GM19452 (cell line): ENCODE measurements around the gene INPP4B.

Source experiments
- ATAC-seq: cut with Tn5 transposase; IDR thresholded peaks from one replicate; pipeline ENCODE4 v1.9.1; 2021; ENCODE audit not compliant: unreplicated experiment

INPP4B gene

GRCh38 chr4:142485452-142485851 is 360.6 kb downstream of the INPP4B start:
- ATAC-seq, result no peak

- ATAC-seq, result no peak
These were observed 365.9 kb downstream of the INPP4B start for GRCh38 chr4:142480244-142480643.

GRCh38 chr4:142475663-142476062 is 370.4 kb downstream of the INPP4B start:
- ATAC-seq, result no peak

GRCh38 chr4:142474398-142475087 is 371.6 kb downstream of the INPP4B start:
- ATAC-seq, result no peak

- no peak for ATAC-seq
These were observed 372.2 kb downstream of the INPP4B start for GRCh38 chr4:142473960-142474338.

- no peak for ATAC-seq
These were observed 372.7 kb downstream of the INPP4B start for GRCh38 chr4:142473218-142473959.

- no peak for ATAC-seq
These were observed 379.0 kb downstream of the INPP4B start for GRCh38 chr4:142467088-142467487.

- ATAC-seq, result no peak
These were observed 380.6 kb downstream of the INPP4B start for GRCh38 chr4:142465526-142465925.

- no peak for ATAC-seq
These were observed 382.9 kb downstream of the INPP4B start for GRCh38 chr4:142463206-142463605.

GRCh38 chr4:142452161-142452855 is 393.8 kb downstream of the INPP4B start:
- no peak for ATAC-seq

- no peak for ATAC-seq
These were observed 396.2 kb downstream of the INPP4B start for GRCh38 chr4:142449771-142450373.

- no peak for ATAC-seq
These were observed 399.1 kb downstream of the INPP4B start for GRCh38 chr4:142447009-142447408.

- no peak for ATAC-seq
These were observed 402.6 kb downstream of the INPP4B start for GRCh38 chr4:142443469-142443868.

- no peak for ATAC-seq
These were observed 406.0 kb downstream of the INPP4B start for GRCh38 chr4:142440093-142440492.

GRCh38 chr4:142435599-142436235 is 410.4 kb downstream of the INPP4B start:
- ATAC-seq, result no peak

GRCh38 chr4:142434519-142435224 is 411.4 kb downstream of the INPP4B start:
- ATAC-seq, result no peak

GRCh38 chr4:142428715-142429114 is 417.4 kb downstream of the INPP4B start:
- ATAC-seq, result no peak

- no peak for ATAC-seq
These were observed 418.6 kb downstream of the INPP4B start for GRCh38 chr4:142427456-142427855.

GRCh38 chr4:142423861-142424260 is 422.2 kb downstream of the INPP4B start:
- ATAC-seq, result no peak

- no peak for ATAC-seq
These were observed 425.6 kb downstream of the INPP4B start for GRCh38 chr4:142420311-142421095.
